ENCODE results near the gene EHD1.

- TF ChIP-seq CTCF (IDR thresholded peaks at IDR 0.05) = no peak
- TF ChIP-seq POLR2A (IDR thresholded peaks at IDR 0.05) = no peak
Measured at GRCh38 chr11:64838600-64839334, 39.7 kb downstream of the EHD1 start.

All from body of pancreas (tissue), 4 donors.